ENCODE measurements around the gene RNF43.

Gene RNF43

DNA sequence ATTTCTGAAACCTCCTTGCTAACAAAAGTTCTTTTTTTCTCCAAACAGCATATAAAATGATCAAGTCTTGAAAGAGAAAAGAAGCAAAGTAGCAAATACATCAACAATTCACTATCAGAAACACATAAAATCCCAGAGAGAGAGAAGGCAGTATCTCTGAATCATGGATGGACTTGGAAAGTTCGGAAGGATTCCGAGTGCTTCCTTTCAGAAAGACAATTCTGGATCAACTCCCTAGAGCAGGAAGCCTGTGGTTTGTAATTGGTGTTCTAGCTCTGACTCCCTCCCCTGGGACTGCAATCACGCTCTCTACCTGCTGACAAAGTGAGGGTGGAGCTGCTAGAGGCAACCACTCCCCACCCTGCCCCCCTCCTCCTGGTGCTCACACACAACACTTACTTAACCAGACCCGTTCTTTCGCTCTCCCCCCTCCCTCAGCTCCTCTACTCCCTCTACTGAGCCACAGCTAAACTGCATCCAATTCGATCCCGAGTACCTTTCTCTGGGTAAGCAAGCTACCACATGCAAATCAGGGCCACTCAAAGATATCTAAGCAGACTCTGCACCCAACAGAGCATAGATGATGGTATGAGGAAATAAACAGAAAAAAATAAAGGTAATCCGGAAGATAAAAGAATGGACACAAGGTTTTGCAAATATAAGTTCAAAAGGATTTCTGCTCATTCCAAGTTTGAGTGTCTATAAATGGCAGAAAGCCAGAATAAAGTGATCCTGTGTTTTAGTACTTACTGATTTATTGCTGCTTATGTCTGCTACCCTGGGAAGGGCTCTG, at the start of gene RNF43:
Gene RNF43 (minus strand): TSS at position 235 of the 793 bp plus-strand sequence. CDS start 1,957 bp downstream, outside the sequence.
- in situ Hi-C loops (cut with MboI; ENCODE audit: low sequenced_read_pairs): no loop called here

- in situ Hi-C loops (cut with MboI; ENCODE audit: low sequenced_read_pairs): no loop called here
Measured at GRCh38 chr17:58455491-58455890, 38.2 kb upstream of the RNF43 start.

DNA sequence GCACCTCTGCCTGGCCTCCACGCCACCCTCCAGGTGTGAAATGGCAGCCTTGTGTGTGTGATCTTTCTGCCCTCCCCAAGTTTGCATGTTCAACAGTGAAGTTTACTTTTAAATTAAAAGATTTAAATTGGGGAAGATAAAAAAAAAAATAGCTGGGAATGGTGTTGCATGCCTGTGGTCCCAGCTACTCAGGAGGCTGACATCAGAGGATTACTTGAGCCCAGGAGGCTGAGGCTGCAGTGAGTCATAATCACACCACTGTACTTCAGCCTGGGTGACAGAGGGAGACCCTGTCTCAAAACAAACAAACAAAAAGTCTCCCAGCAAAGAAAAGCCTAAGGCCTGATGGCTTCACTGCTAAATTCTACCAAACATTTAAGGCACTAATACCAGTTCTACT, 35.4 kb upstream of the RNF43 start:
- in situ Hi-C loops (cut with MboI; ENCODE audit: low sequenced_read_pairs): no loop called here

- in situ Hi-C loops (cut with MboI; ENCODE audit: low sequenced_read_pairs): no loop called here
Measured at GRCh38 chr17:58447039-58447975, 30.0 kb upstream of the RNF43 start.

GRCh38 chr17:58446086-58446485, 28.8 kb upstream of the RNF43 start:
- in situ Hi-C loops (cut with MboI; ENCODE audit: low sequenced_read_pairs): no loop called here

DNA sequence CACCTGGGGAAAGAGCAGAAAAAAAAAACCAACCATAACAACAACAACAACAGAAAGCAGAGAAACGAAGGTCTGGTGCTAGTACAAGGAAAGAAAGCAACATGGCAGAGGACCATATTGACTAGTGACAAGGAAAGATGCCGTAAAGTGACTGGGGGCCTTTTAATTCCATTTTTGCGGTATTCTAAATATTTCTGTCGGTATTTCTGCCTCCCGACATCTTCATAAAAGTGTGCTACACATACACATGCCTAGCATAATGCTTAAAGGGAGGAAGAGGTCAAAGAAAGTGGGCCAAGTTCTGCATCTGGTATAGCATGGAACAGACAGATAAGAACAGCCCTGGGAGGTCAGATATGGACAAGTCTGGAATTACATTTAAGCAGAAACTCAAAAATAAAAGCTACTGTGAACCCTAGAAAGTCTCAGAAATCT, 19.5 kb upstream of the RNF43 start:
- in situ Hi-C loops (cut with MboI; ENCODE audit: low sequenced_read_pairs): no loop called here

- in situ Hi-C loops (cut with MboI; ENCODE audit: low sequenced_read_pairs): no loop called here
Measured at GRCh38 chr17:58436245-58436644, 18.9 kb upstream of the RNF43 start.

GRCh38 chr17:58432806-58433573, 15.7 kb upstream of the RNF43 start:
- in situ Hi-C loops (cut with MboI; ENCODE audit: low sequenced_read_pairs): no loop called here

- in situ Hi-C loops (cut with MboI; ENCODE audit: low sequenced_read_pairs): no loop called here
Measured at GRCh38 chr17:58427807-58428206, 10.5 kb upstream of the RNF43 start.

GRCh38 chr17:58421711-58422110, 4.4 kb upstream of the RNF43 start:
- in situ Hi-C loops (cut with MboI; ENCODE audit: low sequenced_read_pairs): no loop called here

DNA sequence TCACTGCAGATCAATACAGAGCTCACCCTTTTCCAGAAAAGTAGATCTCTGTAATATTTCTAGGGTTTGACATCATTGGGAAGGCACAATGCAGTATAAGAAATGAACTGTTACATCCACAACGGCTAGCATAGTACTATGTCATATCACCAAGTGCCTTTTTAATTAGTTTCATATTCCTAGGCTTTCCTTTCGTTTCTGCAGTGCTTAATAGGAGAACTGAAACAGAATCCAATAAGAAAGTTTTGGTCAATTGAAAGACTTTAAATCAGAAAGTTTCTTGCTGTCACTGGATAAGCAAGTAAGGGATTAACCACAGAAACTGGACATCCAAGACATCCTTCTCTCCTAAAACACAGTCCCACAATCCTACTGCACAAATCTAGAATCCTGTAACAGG, 3.5 kb upstream of the RNF43 start:
- in situ Hi-C loops (cut with MboI; ENCODE audit: low sequenced_read_pairs): no loop called here

DNA sequence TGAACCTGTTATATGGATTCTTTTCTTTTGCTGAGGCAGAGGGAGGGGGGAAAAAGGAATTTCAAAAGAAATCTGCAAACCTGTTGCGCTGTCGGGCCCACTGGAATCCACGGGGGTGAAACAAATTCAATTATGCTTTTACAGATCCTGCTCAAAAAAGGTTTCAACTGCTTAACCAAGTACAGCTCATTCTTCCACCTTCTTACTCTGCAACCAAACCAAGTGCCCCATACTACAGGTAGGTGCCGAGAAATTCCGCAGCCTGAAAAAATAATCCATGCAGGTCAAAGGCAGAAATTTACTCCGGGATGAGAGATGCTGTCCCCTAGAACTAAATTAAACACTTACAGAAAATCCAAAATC, 416 bp downstream of the RNF43 start:
- in situ Hi-C loops (cut with MboI; ENCODE audit: low sequenced_read_pairs): no loop called here

DNA sequence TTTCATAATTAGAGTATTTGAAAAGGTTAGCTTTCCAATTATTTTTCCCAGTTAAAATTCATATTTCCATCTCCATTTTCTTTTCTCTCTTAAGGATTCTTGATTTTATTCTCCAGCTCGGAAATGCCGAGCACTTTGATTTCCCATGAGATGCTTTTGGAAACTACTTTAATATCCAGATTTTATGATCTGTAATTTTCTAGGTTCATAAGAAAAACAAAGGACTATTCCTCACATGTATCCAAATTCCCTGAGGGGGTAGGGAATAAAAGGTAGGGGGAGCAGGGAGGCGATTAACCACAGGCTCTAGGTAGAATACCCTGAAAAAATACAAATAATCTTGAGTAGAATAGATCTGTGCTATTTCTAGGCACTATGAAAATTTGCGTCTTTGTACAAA, 938 bp downstream of the RNF43 start:
- in situ Hi-C loops (cut with MboI; ENCODE audit: low sequenced_read_pairs): no loop called here

- in situ Hi-C loops (cut with MboI; ENCODE audit: low sequenced_read_pairs): no loop called here
Measured at GRCh38 chr17:58415371-58416055, 1.8 kb downstream of the RNF43 start.

- in situ Hi-C loops (cut with MboI; ENCODE audit: low sequenced_read_pairs): no loop called here
Measured at GRCh38 chr17:58414596-58414997, 2.7 kb downstream of the RNF43 start.

- in situ Hi-C loops (cut with MboI; ENCODE audit: low sequenced_read_pairs): no loop called here
Measured at GRCh38 chr17:58413684-58414083, 3.6 kb downstream of the RNF43 start.

DNA sequence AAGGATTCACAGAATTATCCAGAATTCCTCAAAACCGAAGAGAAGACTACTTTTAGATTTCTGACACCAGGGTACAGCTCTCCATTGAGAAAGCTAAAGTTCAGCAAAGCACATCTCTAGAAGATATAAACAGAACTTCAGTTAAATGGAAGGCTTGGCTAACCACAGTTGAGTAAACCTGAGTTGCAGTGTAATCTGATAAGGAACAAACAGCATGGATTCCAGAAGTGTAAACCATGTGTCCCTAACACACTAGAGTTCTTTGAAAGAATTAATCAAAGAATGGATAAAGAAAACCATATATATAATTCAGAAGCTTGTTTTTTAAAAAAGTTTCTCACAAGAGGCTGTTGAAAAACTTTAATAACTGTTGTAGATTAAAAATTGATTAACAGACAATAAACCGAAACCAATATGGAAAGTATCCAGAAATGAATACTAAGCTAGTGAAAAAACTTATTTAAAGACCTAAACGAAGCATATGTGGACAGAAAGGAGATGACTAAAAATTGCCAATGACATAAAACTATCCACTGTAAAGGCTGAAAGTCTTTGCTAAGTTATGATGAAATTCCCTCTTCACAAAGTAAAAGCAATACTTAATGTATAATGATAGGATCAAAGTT, 4.3 kb downstream of the RNF43 start:
- in situ Hi-C loops (cut with MboI; ENCODE audit: low sequenced_read_pairs): no loop called here

GRCh38 chr17:58412064-58412703, 5.2 kb downstream of the RNF43 start:
- in situ Hi-C loops (cut with MboI; ENCODE audit: low sequenced_read_pairs): no loop called here

DNA sequence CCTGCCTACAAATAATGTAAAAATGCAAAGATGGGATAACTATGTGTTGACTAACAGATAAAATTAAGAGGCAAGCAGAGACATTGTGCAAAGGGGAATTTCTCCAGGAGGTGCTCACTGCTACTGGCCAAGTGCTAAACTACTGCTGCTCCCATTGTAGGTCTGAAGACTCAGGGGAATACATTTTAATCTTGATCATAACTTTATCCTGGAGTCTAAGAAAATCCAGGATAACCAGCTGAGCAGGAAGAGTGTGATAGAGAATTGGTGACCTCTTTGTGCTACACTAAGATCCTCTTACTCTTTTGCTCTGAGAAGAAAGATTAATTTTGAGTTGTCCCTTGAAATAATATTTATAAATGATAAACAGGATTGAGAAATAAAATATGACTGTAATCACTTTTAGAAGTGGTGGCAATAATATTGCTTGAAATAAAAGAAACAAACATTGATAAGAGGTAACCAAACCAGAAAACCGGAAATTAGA, 5.9 kb downstream of the RNF43 start:
- in situ Hi-C loops (cut with MboI; ENCODE audit: low sequenced_read_pairs): no loop called here
